ENCODE results near the gene AIG1.

AIG1 gene

DNA sequence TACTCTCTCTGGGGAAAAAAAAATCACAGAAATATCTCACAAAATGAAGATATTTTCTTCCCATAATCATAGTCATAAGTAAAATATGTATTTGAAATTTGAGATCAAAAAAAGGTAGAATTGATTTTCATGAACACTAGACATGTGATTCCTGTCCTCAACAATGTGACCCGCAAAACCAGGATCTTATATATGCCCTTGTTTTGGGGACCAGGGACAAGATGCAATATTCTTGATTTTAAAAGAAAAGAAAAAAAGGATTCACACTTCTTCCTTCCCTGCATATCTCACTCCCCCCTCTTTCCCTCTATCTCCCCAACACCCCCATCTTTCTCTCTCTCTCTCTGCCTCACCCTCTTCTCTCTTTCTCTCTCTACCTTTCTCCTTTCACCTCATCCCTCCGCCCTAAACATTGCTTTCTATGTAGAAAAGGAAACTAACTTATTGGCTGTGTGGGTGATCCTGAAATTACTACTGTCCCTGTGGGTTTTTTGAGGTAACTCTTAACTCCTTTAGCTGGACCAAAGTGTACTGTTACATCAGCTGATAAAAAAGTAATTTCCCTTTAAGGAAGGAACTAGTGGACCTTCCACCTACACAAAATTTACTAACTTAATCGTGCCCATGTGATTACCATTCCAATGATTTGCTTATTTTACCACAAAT is 85.6 kb downstream of the AIG1 start:
- no peak overlapping the region for H3K9ac ChIP-seq (ENCODE audit: insufficient read length)
- no peak for DNase-seq (ENCODE audit: low read depth, low spot score)
- no peaks in the 10 kb centered on the region for H3K9me3 ChIP-seq (ENCODE audit: low read depth, low read length)
- H3K27ac ChIP-seq = no peak overlapping the region
- TF ChIP-seq POLR2AphosphoS5 (IDR thresholded peaks at IDR 0.05; ENCODE audit: borderline replicate concordance, low read depth, low read length) = no peak
- TF ChIP-seq FOXP2 (optimal IDR thresholded peaks at IDR 0.05; ENCODE audit: control extremely low read depth, extremely low read length, insufficient read depth) = no peak
- no peak for TF ChIP-seq EZH2 (IDR thresholded peaks at IDR 0.05)
- H3K36me3 ChIP-seq (ENCODE audit: insufficient read depth, low read length) = no peaks in the 10 kb centered on the region
- no peak overlapping the region for H3K4me3 ChIP-seq

GRCh38 chr6:143149771-143150170 is 89.1 kb downstream of the AIG1 start:
- Histone ChIP-seq H3K4me3 (no peak overlapping the region), H3K9ac (ENCODE audit: insufficient read length) (no peak overlapping the region), H3K9me3 (ENCODE audit: low read depth, low read length) (no peaks in the 10 kb centered on the region), H3K36me3 (ENCODE audit: insufficient read depth, low read length) (no peaks in the 10 kb centered on the region), H3K27ac (no peak overlapping the region)
- no peak for DNase-seq (ENCODE audit: low read depth, low spot score)
- TF ChIP-seq FOXP2 (optimal IDR thresholded peaks at IDR 0.05; ENCODE audit: control extremely low read depth, extremely low read length, insufficient read depth) (no peak), EZH2 (IDR thresholded peaks at IDR 0.05) (no peak)

- Histone ChIP-seq H3K27ac (no peak overlapping the region), H3K4me3 (no peak overlapping the region), H3K36me3 (ENCODE audit: insufficient read depth, low read length) (no peaks in the 10 kb centered on the region), H3K9ac (ENCODE audit: insufficient read length) (no peak overlapping the region), H3K9me3 (ENCODE audit: low read depth, low read length) (no peaks in the 10 kb centered on the region)
- no peak for DNase-seq (ENCODE audit: low read depth, low spot score)
- TF ChIP-seq FOXP2 (optimal IDR thresholded peaks at IDR 0.05; ENCODE audit: control extremely low read depth, extremely low read length, insufficient read depth) (no peak), EZH2 (IDR thresholded peaks at IDR 0.05) (no peak), POLR2AphosphoS5 (IDR thresholded peaks at IDR 0.05; ENCODE audit: borderline replicate concordance, low read depth, low read length) (no peak)
These were observed 89.6 kb downstream of the AIG1 start for GRCh38 chr6:143150281-143150680.

- Histone ChIP-seq H3K9me3 (ENCODE audit: low read depth, low read length) (no peaks in the 10 kb centered on the region), H3K27ac (no peak overlapping the region), H3K9ac (ENCODE audit: insufficient read length) (no peak overlapping the region), H3K36me3 (ENCODE audit: insufficient read depth, low read length) (no peaks in the 10 kb centered on the region), H3K4me3 (no peak overlapping the region)
- DNase-seq (ENCODE audit: low read depth, low spot score) = no peak
- TF ChIP-seq EZH2 (IDR thresholded peaks at IDR 0.05) (no peak), FOXP2 (optimal IDR thresholded peaks at IDR 0.05; ENCODE audit: control extremely low read depth, extremely low read length, insufficient read depth) (no peak)
These were observed 90.7 kb downstream of the AIG1 start for GRCh38 chr6:143151381-143151780.

- Histone ChIP-seq H3K27ac (no peak overlapping the region), H3K36me3 (ENCODE audit: insufficient read depth, low read length) (no peaks in the 10 kb centered on the region), H3K9ac (ENCODE audit: insufficient read length) (no peak overlapping the region), H3K4me3 (no peak overlapping the region), H3K9me3 (ENCODE audit: low read depth, low read length) (no peaks in the 10 kb centered on the region)
- TF ChIP-seq FOXP2 (optimal IDR thresholded peaks at IDR 0.05; ENCODE audit: control extremely low read depth, extremely low read length, insufficient read depth) (no peak), EZH2 (IDR thresholded peaks at IDR 0.05) (no peak), POLR2AphosphoS5 (IDR thresholded peaks at IDR 0.05; ENCODE audit: borderline replicate concordance, low read depth, low read length) (no peak)
- no peak for DNase-seq (ENCODE audit: low read depth, low spot score)
These were observed 95.0 kb downstream of the AIG1 start for GRCh38 chr6:143155681-143156080.

GRCh38 chr6:143157131-143157530 is 96.4 kb downstream of the AIG1 start:
- TF ChIP-seq EZH2 (IDR thresholded peaks at IDR 0.05) (no peak), FOXP2 (optimal IDR thresholded peaks at IDR 0.05; ENCODE audit: control extremely low read depth, extremely low read length, insufficient read depth) (no peak), POLR2AphosphoS5 (IDR thresholded peaks at IDR 0.05; ENCODE audit: borderline replicate concordance, low read depth, low read length) (no peak)
- Histone ChIP-seq H3K9me3 (ENCODE audit: low read depth, low read length) (no peaks in the 10 kb centered on the region), H3K4me3 (no peak overlapping the region), H3K36me3 (ENCODE audit: insufficient read depth, low read length) (no peaks in the 10 kb centered on the region), H3K9ac (ENCODE audit: insufficient read length) (no peak overlapping the region), H3K27ac (no peak overlapping the region)
- DNase-seq (ENCODE audit: low read depth, low spot score) = no peak

DNA sequence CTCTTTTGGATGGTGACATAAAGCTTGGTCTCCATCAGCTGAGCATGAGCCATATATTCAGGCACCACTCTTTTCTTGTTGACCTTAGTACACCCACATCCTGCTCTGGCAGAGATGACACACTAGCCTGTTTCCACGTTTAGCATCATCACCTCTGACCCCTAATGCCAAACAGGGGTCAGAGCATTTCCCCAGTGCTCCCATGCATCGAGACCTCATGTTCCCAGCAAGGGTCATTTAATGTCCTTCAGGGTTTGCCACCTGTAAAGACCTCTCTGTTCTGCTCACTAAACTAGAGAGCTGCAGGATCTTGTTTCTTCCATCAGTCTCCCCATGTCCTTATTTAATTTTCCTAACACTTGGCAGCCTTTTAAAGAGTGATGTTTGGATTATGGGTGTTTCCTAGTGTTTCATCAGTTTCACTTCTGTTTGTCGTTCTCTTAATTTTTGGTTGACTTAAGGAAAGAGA is 97.5 kb downstream of the AIG1 start:
- Histone ChIP-seq H3K9me3 (ENCODE audit: low read depth, low read length) (no peaks in the 10 kb centered on the region), H3K4me3 (no peak overlapping the region), H3K9ac (ENCODE audit: insufficient read length) (no peak overlapping the region), H3K27ac (no peak overlapping the region), H3K36me3 (ENCODE audit: insufficient read depth, low read length) (no peaks in the 10 kb centered on the region)
- DNase-seq (ENCODE audit: low read depth, low spot score) = no peak
- TF ChIP-seq POLR2AphosphoS5 (IDR thresholded peaks at IDR 0.05; ENCODE audit: borderline replicate concordance, low read depth, low read length) = no peak
- no peak for TF ChIP-seq FOXP2 (optimal IDR thresholded peaks at IDR 0.05; ENCODE audit: control extremely low read depth, extremely low read length, insufficient read depth)

- H3K36me3 ChIP-seq (ENCODE audit: insufficient read depth, low read length) = no peaks in the 10 kb centered on the region
- DNase-seq (ENCODE audit: low read depth, low spot score) = no peak
- H3K9ac ChIP-seq (ENCODE audit: insufficient read length) = no peak overlapping the region
- no peak for TF ChIP-seq FOXP2 (optimal IDR thresholded peaks at IDR 0.05; ENCODE audit: control extremely low read depth, extremely low read length, insufficient read depth)
- no peak for TF ChIP-seq POLR2AphosphoS5 (IDR thresholded peaks at IDR 0.05; ENCODE audit: borderline replicate concordance, low read depth, low read length)
- no peak for TF ChIP-seq EZH2 (IDR thresholded peaks at IDR 0.05)
- no peak overlapping the region for H3K4me3 ChIP-seq
- no peaks in the 10 kb centered on the region for H3K9me3 ChIP-seq (ENCODE audit: low read depth, low read length)
- no peak overlapping the region for H3K27ac ChIP-seq
These were observed 98.3 kb downstream of the AIG1 start for GRCh38 chr6:143159001-143159400.

DNA sequence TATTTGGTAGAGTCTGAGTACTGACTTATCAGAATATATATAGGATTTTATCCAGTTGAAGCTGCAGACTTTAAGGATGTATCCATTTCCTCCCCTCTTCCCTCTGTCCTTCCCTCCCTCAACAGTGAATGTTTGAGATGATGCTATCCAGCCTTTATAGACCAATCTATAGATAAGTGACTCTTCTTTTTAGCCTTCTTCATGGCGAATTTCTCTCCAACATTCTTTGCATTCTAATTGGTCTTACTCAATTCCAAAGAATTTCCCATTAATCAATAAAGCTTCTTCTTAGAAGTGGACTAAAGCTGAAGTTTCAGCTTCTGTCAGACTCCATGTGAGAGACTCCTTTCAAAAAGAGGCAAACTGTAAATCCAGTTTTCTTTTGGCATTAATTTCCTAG is 99.3 kb downstream of the AIG1 start:
- Histone ChIP-seq H3K9me3 (ENCODE audit: low read depth, low read length) (no peaks in the 10 kb centered on the region), H3K27ac (no peak overlapping the region), H3K36me3 (ENCODE audit: insufficient read depth, low read length) (no peaks in the 10 kb centered on the region), H3K9ac (ENCODE audit: insufficient read length) (no peak overlapping the region), H3K4me3 (no peak overlapping the region)
- TF ChIP-seq POLR2AphosphoS5 (IDR thresholded peaks at IDR 0.05; ENCODE audit: borderline replicate concordance, low read depth, low read length) = no peak
- TF ChIP-seq FOXP2 (optimal IDR thresholded peaks at IDR 0.05; ENCODE audit: control extremely low read depth, extremely low read length, insufficient read depth) = no peak
- TF ChIP-seq EZH2 (IDR thresholded peaks at IDR 0.05) = no peak
- no peak for DNase-seq (ENCODE audit: low read depth, low spot score)

Measured in SK-N-MC (cell line).